A549 treated with Hydrocortisone at 1 μM for 4 hours (cell line): ENCODE measurements around the gene IFT25. TPM values are rescaled to one million over a fixed set of nuclear protein-coding genes. Genes with fewer than 3 reads are reported as not detected.

Source experiments
- total RNA-seq: library from RNA; stranded (reverse); fragments of 200-300 nt; extraction: Qiagen RNA extraction; gene quantifications from 5 replicates; pipeline ENCODE4 v1.2.3, GENCODE V29; 2022

The IFT25 gene
- total RNA-seq = 28.5 to 30.4 TPM (median 30.1 TPM) in 5 replicates

DNA sequence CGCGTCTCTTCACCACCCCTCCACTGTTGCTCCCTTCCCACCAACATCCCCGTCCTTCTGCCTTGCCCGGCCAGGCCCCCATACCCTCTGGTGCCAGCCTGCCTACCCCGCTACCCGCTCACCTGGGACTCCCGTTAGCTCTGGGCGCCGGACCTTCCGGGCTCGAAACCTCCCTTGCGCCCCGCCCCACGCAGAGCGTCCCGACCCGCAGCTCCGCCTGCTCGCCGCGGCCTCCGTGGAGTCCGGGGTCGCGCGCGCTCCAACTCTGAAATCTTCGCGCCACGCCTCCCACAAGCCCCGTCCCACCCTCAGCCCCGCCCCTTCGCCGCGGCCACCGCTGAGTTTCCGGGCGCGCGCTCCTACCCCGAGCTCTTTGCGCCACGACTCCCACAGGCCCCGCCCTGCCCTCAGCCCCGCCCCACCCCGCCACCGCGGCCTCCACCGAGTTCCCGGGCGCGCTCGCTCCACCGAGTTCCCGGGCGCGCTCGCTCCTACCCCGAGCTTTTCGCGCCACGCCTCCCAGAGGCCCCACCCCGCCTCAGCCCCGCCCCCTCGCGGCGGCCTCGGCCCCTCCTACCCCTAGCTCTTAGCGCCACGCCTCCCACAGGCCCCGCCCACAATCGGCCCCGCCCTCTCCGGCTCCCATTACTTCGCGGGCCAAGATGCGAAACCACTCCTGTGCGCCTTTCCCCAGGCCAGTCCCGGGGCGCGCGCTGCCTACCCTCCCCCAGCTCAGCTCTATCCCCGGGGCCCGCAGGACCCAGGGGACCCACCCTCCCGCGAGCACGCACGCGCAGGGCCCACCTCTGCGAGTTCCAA lies at the start of gene IFT25:
Gene IFT25, minus strand, starts transcription at position 267 of the 819 bp plus-strand sequence. CDS start 5,617 bp downstream, outside the sequence.

DNA sequence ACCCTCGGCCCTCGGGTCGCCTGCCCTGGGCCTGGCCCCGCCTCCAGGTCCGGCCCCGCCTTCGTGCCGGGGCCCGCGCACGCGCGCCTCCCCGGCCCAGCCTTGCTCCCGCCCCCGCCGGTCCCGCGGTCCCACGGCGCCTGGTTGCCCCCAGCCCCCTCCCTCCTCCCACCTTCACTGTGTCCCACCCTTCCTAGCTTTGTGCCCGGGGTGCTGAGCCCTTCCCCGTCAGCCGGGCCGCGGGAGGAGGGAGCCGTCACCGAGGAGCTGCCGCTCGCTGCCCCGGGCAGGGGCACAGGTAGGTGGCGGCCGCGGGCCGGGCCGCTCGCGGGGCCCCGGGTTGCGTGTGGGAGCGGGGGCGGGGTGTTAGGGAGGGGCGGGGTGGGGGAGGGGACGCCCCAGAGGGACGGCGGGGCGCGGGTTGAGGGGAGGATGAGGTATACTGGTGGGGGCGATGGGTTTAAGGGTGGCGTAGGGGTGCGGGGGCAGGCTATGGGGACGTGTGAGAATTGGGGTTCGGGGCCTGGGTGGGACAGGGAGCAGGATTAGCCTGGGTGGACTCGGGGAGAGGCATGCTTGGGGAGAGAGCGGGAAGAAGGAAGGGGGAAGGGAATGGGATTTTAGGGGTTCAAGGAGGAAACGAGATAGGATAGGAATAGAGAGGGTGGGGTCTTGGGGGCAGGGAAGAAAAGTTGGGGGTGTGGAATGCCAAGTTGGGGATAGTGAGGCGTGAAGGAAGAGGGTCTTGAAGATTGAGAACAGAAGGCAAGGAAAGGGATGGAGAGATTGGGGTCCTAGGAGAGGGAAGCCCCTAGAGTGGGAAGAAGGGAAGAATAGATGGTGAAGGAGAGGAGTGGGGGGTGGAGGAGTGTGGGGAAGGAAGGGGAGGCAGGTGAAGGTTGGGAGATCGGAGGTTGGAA lies 1.0 kb upstream of the IFT25 start, which contains the start of gene LRRC42:
Gene LRRC42, plus strand, starts transcription at position 99 of the 920 bp plus-strand sequence. CDS start 5,650 bp downstream, outside the sequence.

DNA sequence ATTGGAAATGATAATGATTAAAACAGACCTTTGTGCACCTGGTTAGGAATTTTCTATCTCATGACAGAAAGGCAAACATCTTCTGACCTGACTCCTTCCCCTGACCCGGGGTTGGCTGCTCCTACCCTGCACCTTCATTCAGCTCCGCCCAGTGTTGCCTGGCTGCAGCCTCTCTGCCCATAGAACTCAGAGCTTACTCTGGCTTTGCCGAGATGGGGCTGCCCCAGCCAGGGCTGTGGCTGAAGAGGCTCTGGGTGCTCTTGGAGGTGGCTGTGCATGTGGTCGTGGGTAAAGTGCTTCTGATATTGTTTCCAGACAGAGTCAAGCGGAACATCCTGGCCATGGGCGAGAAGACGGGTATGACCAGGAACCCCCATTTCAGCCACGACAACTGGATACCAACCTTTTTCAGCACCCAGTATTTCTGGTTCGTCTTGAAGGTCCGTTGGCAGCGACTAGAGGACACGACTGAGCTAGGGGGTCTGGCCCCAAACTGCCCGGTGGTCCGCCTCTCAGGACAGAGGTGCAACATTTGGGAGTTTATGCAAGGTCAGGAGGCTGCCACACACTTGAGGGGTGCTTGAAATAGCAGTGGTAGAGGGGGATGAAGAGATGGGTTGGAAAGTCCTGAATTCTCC lies 51.4 kb downstream of the IFT25 start, which contains the start of gene DIO1:
Gene DIO1, plus strand, starts transcription at position 189 of the 638 bp plus-strand sequence. Its CDS starts 24 bp downstream, at position 213.

DNA sequence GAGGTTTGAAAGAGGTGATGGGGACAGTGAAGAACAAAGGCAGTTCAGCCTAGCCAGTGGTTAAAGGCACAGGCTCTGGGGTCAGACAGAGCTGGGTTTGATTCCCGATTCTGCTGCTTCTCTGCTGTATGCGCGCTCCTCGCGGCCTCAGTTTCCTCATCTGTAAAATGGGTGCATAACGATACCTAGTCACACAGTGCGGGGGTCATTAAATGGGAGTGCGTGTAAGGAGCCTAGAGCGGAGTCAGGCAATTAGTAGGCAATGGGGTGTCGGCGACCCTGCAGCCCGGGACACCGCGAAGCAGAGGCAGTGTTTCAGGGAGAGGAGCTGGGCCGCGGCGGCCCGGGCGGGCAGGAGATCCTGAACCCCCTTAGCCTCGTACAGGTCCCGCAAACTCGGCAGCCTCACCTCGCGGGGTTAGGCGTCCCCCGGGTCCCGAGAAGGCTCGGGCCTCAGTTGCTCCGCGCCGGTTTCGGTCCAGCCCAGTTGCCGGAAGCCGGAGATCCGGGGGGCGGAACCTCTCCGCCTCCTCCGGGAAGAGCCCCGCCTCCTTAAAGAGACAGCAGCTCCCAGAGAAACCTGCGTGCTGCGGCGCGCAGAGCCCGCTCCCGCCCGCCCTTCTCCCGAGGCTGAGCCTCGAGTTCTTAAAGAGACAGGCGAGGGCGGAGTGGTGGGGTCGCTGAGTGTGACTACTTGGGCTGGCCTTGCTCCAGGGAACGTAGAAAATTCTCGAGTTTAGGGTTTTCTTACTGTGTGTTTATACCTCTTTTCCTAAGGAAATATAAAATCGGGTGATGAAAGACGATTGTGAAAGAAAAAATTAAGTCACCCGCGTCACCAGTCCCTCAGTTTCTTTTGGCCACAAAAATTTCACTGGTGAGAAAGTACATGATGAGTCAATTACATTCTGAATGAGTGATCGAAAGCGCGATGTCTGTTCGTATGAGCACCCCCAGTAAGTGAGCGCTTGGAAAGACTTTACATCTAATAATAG lies 55.9 kb downstream of the IFT25 start, which contains the start of gene YIPF1:
Gene YIPF1, minus strand, starts transcription at position 494 of the 995 bp plus-strand sequence. CDS start 860 bp downstream, outside the sequence.

Other genes starting within 250 kb of the IFT25 start
- gene GLIS1, start 206.5 kb downstream of the IFT25 start, total RNA-seq = 0.08 to 0.12 TPM (median 0.09 TPM) in 4 of 5 replicates, not detected in the other
- 21.8 to 27.5 TPM (median 23.0 TPM) in 5 replicates for gene NDC1, start 107.4 kb downstream of the IFT25 start, total RNA-seq
- 12.7 to 15.0 TPM (median 13.0 TPM) in 5 replicates for gene YIPF1, start 55.9 kb downstream of the IFT25 start, total RNA-seq
- not detected in 5 replicates for gene DIO1, start 51.5 kb downstream of the IFT25 start, total RNA-seq
- 25.9 to 30.0 TPM (median 29.6 TPM) in 5 replicates for gene LRRC42, start 651 bp upstream of the IFT25 start, total RNA-seq
- gene LDLRAD1, start 72.5 kb upstream of the IFT25 start, total RNA-seq = not detected in 5 replicates
- 114 to 130 TPM (median 117 TPM) in 5 replicates for gene TMEM59, start 107.5 kb upstream of the IFT25 start, total RNA-seq
- 2.1 to 2.9 TPM (median 2.6 TPM) in 5 replicates for gene TCEANC2, start 107.9 kb upstream of the IFT25 start, total RNA-seq
- not detected in 5 replicates for gene CDCP2, start 207.3 kb upstream of the IFT25 start, total RNA-seq